ENCODE results near the gene CSNK1A1L.

Gene CSNK1A1L

GRCh38 chr13:37105251-37105714, at the start of gene CSNK1A1L:
TSS of gene CSNK1A1L (minus strand) at chr13:37105664. CDS start at chr13:37105256, 408 bp downstream.
- Mint-ChIP-seq H3K4me1 (ENCODE audit: low read depth) (no peaks in the 10 kb centered on the region), H3K36me3 (no peaks in the 10 kb centered on the region), H3K27me3 (peaks cover 2% of the 10 kb centered on the region), H3K4me3 (no peak within 1 kb of the TSS), H3K27ac (no peak within 1 kb of the TSS), H3K9me3 (ENCODE audit: low read depth) (no peaks in the 10 kb centered on the region)

- H3K4me3 Mint-ChIP-seq, result no peak overlapping the region
- H3K36me3 Mint-ChIP-seq, result no peaks in the 10 kb centered on the region
- no peaks in the 10 kb centered on the region for H3K9me3 Mint-ChIP-seq (ENCODE audit: low read depth)
- H3K27ac Mint-ChIP-seq, result no peak overlapping the region
- peaks cover 2% of the 10 kb centered on the region for H3K27me3 Mint-ChIP-seq
- no peaks in the 10 kb centered on the region for H3K4me1 Mint-ChIP-seq (ENCODE audit: low read depth)
Observed at GRCh38 chr13:37149380-37149779, 43.9 kb upstream of the CSNK1A1L start.

GRCh38 chr13:37148501-37148900, 43.0 kb upstream of the CSNK1A1L start:
- Mint-ChIP-seq H3K4me3 (no peak overlapping the region), H3K36me3 (no peaks in the 10 kb centered on the region), H3K4me1 (ENCODE audit: low read depth) (no peaks in the 10 kb centered on the region), H3K9me3 (ENCODE audit: low read depth) (no peaks in the 10 kb centered on the region), H3K27ac (no peak overlapping the region), H3K27me3 (peaks cover 2% of the 10 kb centered on the region)

GRCh38 chr13:37144661-37145060, 39.2 kb upstream of the CSNK1A1L start:
- H3K4me1 Mint-ChIP-seq (ENCODE audit: low read depth), result no peaks in the 10 kb centered on the region
- H3K4me3 Mint-ChIP-seq, result no peak overlapping the region
- H3K27ac Mint-ChIP-seq, result no peak overlapping the region
- no peaks in the 10 kb centered on the region for H3K9me3 Mint-ChIP-seq (ENCODE audit: low read depth)
- peaks cover 2% of the 10 kb centered on the region for H3K27me3 Mint-ChIP-seq
- no peaks in the 10 kb centered on the region for H3K36me3 Mint-ChIP-seq

- Mint-ChIP-seq H3K27me3 (peaks cover 2% of the 10 kb centered on the region), H3K9me3 (ENCODE audit: low read depth) (no peaks in the 10 kb centered on the region), H3K4me3 (no peak overlapping the region), H3K4me1 (ENCODE audit: low read depth) (no peaks in the 10 kb centered on the region), H3K27ac (no peak overlapping the region), H3K36me3 (no peaks in the 10 kb centered on the region)
Observed at GRCh38 chr13:37143911-37144310, 38.4 kb upstream of the CSNK1A1L start.

GRCh38 chr13:37142877-37143276, 37.4 kb upstream of the CSNK1A1L start:
- Mint-ChIP-seq H3K36me3 (no peaks in the 10 kb centered on the region), H3K9me3 (ENCODE audit: low read depth) (no peaks in the 10 kb centered on the region), H3K4me3 (no peak overlapping the region), H3K4me1 (ENCODE audit: low read depth) (no peaks in the 10 kb centered on the region), H3K27me3 (peaks cover 2% of the 10 kb centered on the region), H3K27ac (no peak overlapping the region)

- Mint-ChIP-seq H3K27ac (no peak overlapping the region), H3K4me3 (no peak overlapping the region), H3K4me1 (ENCODE audit: low read depth) (no peaks in the 10 kb centered on the region), H3K36me3 (no peaks in the 10 kb centered on the region), H3K27me3 (peaks cover 2% of the 10 kb centered on the region), H3K9me3 (ENCODE audit: low read depth) (no peaks in the 10 kb centered on the region)
Observed at GRCh38 chr13:37141011-37141410, 35.5 kb upstream of the CSNK1A1L start.

GRCh38 chr13:37139356-37139755, 33.9 kb upstream of the CSNK1A1L start:
- H3K27me3 Mint-ChIP-seq, result no peaks in the 10 kb centered on the region
- no peaks in the 10 kb centered on the region for H3K4me1 Mint-ChIP-seq (ENCODE audit: low read depth)
- no peak overlapping the region for H3K4me3 Mint-ChIP-seq
- H3K36me3 Mint-ChIP-seq, result no peaks in the 10 kb centered on the region
- no peak overlapping the region for H3K27ac Mint-ChIP-seq
- H3K9me3 Mint-ChIP-seq (ENCODE audit: low read depth), result no peaks in the 10 kb centered on the region

- Mint-ChIP-seq H3K9me3 (ENCODE audit: low read depth) (no peaks in the 10 kb centered on the region), H3K27me3 (no peaks in the 10 kb centered on the region), H3K36me3 (no peaks in the 10 kb centered on the region)
Observed at GRCh38 chr13:37138926-37139325, 33.5 kb upstream of the CSNK1A1L start.

GRCh38 chr13:37138169-37138568, 32.7 kb upstream of the CSNK1A1L start:
- peaks cover 3% of the 10 kb centered on the region for H3K27me3 Mint-ChIP-seq
- H3K4me3 Mint-ChIP-seq, result no peak overlapping the region
- no peaks in the 10 kb centered on the region for H3K36me3 Mint-ChIP-seq
- H3K9me3 Mint-ChIP-seq (ENCODE audit: low read depth), result no peaks in the 10 kb centered on the region
- H3K27ac Mint-ChIP-seq, result no peak overlapping the region
- no peaks in the 10 kb centered on the region for H3K4me1 Mint-ChIP-seq (ENCODE audit: low read depth)

More at GRCh38 chr13:37138926-37139325, 33.5 kb upstream of the CSNK1A1L start:
- H3K27ac Mint-ChIP-seq, result no peak overlapping the region
- no peak overlapping the region for H3K4me3 Mint-ChIP-seq
- no peaks in the 10 kb centered on the region for H3K4me1 Mint-ChIP-seq (ENCODE audit: low read depth)

GRCh38 chr13:37136633-37137032, 31.2 kb upstream of the CSNK1A1L start:
- Mint-ChIP-seq H3K4me3 (no peak overlapping the region), H3K27ac (no peak overlapping the region), H3K27me3 (peaks cover 3% of the 10 kb centered on the region), H3K36me3 (no peaks in the 10 kb centered on the region), H3K9me3 (ENCODE audit: low read depth) (no peaks in the 10 kb centered on the region), H3K4me1 (ENCODE audit: low read depth) (no peaks in the 10 kb centered on the region)

- Mint-ChIP-seq H3K4me1 (ENCODE audit: low read depth) (no peaks in the 10 kb centered on the region), H3K9me3 (ENCODE audit: low read depth) (no peaks in the 10 kb centered on the region), H3K4me3 (no peak overlapping the region), H3K27ac (no peak overlapping the region), H3K36me3 (no peaks in the 10 kb centered on the region), H3K27me3 (peaks cover 3% of the 10 kb centered on the region)
Observed at GRCh38 chr13:37136187-37136586, 30.7 kb upstream of the CSNK1A1L start.

GRCh38 chr13:37134411-37135041, 29.1 kb upstream of the CSNK1A1L start:
- H3K4me1 Mint-ChIP-seq (ENCODE audit: low read depth), result no peaks in the 10 kb centered on the region
- no peak overlapping the region for H3K4me3 Mint-ChIP-seq
- peaks cover 3% of the 10 kb centered on the region for H3K27me3 Mint-ChIP-seq
- H3K9me3 Mint-ChIP-seq (ENCODE audit: low read depth), result no peaks in the 10 kb centered on the region
- no peaks in the 10 kb centered on the region for H3K36me3 Mint-ChIP-seq
- no peak overlapping the region for H3K27ac Mint-ChIP-seq

GRCh38 chr13:37132211-37132610, 26.7 kb upstream of the CSNK1A1L start:
- Mint-ChIP-seq H3K27ac (no peak overlapping the region), H3K36me3 (no peaks in the 10 kb centered on the region), H3K4me1 (ENCODE audit: low read depth) (no peaks in the 10 kb centered on the region), H3K27me3 (peaks cover 3% of the 10 kb centered on the region), H3K4me3 (no peak overlapping the region), H3K9me3 (ENCODE audit: low read depth) (no peaks in the 10 kb centered on the region)

- H3K4me3 Mint-ChIP-seq, result no peak overlapping the region
- H3K27ac Mint-ChIP-seq, result no peak overlapping the region
- H3K9me3 Mint-ChIP-seq (ENCODE audit: low read depth), result no peaks in the 10 kb centered on the region
- peaks cover 3% of the 10 kb centered on the region for H3K27me3 Mint-ChIP-seq
- no peaks in the 10 kb centered on the region for H3K36me3 Mint-ChIP-seq
- H3K4me1 Mint-ChIP-seq (ENCODE audit: low read depth), result no peaks in the 10 kb centered on the region
Observed at GRCh38 chr13:37131092-37131491, 25.6 kb upstream of the CSNK1A1L start.

GRCh38 chr13:37129866-37130265, 24.4 kb upstream of the CSNK1A1L start:
- Mint-ChIP-seq H3K9me3 (ENCODE audit: low read depth) (no peaks in the 10 kb centered on the region), H3K4me1 (ENCODE audit: low read depth) (no peaks in the 10 kb centered on the region), H3K27ac (no peak overlapping the region), H3K4me3 (no peak overlapping the region), H3K27me3 (peaks cover 3% of the 10 kb centered on the region), H3K36me3 (no peaks in the 10 kb centered on the region)

Data from activated naive CD8-positive, alpha-beta T cell (primary cell).